HCT116 (cell line): ENCODE results near the gene TIAM1. TPM values are rescaled to one million over a fixed set of nuclear protein-coding genes. Genes with fewer than 3 reads are reported as not detected.

ENCODE experiments used
- ATAC-seq: fragments of 200-7000 bp; cut with Tn5 transposase; 2 replicates; pipeline ENCODE4 v1.9.1; 2020; ENCODE audit warnings: mild to moderate bottlenecking, moderate library complexity
- BruUV-seq: library from RNA; stranded (reverse); fragments of 400-500 nt; replicated peaks from 2 replicates; lab custom pipeline; 2021; lab: Mats Ljungman, UMichigan
- CTCF ChIA-PET: fragments of 300-600 bp; sonication (Branson Sonifier 250); formaldehyde crosslinking; loops from one replicate; lab custom pipeline; 2021; ENCODE audit warnings: antibody characterized with exemption; lab: Charles Lee
- POLR2A ChIA-PET: fragments of 300-600, 350-600 bp; sonication (Branson Sonifier 250); formaldehyde crosslinking; loops from one replicate; lab custom pipeline; 2021; ENCODE audit warnings: antibody characterized with exemption; lab: Charles Lee
- RAD21 ChIA-PET, 2 experiments: fragments of 300-600 bp; sonication (Branson Sonifier 250); formaldehyde crosslinking; loops; one replicate each; lab custom pipeline; 2023; ENCODE audit warnings: low total read pairs in 2 of 2; ENCODE audit not compliant: uncharacterized antibody in 2 of 2, unreplicated experiment in 2 of 2, low non-redundant PET in 1 of 2; lab: Charles Lee
- DNase-seq: peaks from one replicate; pipeline ENCODE4 v3.0.0-alpha.2; 2010; ENCODE audit warnings: low read depth, low spot score
- H2AFZ ChIP-seq: fragments of 200-600 bp; shearing (Covaris generic), sonication (generic); 2 replicates; pipeline ENCODE4 v1.6.1; 2017; ENCODE audit warnings: low read depth, mixed run types, mixed read lengths, antibody characterized with exemption, low read length; ENCODE audit not compliant: poor library complexity, severe bottlenecking
- H3K27ac ChIP-seq: 2 replicates; pipeline ENCODE4 v1.5.1; 2012; ENCODE audit warnings: low read depth, low read length
- H3K27me3 ChIP-seq: fragments of 200-600 bp; sonication (generic); 2 replicates; pipeline ENCODE4 v1.6.1; 2016; ENCODE audit warnings: mixed run types, low read length, mixed read lengths; ENCODE audit not compliant: insufficient read depth
- H3K36me3 ChIP-seq, 2 experiments: fragments of 200-500 bp in 1 of 2; fragments of 200-600 bp in 1 of 2; sonication (Bioruptor generic) in 1 of 2; sonication (generic) in 1 of 2; 2 replicates each; pipeline versions ENCODE4 v1.5.1 to v1.6.1; 2014 to 2016; ENCODE audit warnings: low read length in 2 of 2, inconsistent platforms in 1 of 2, mixed read lengths in 1 of 2, mixed run types in 1 of 2; ENCODE audit not compliant: insufficient read depth in 2 of 2, control insufficient read depth in 1 of 2
- H3K4me1 ChIP-seq, 2 experiments: fragments of 200-600 bp in 1 of 2; sonication (generic) in 1 of 2; 2 replicates each; pipeline versions ENCODE4 v1.5.1 to v1.6.1; 2012 to 2017; ENCODE audit warnings: low read length in 2 of 2, inconsistent platforms in 1 of 2, mild to moderate bottlenecking in 1 of 2, mixed read lengths in 1 of 2, mixed run types in 1 of 2, moderate library complexity in 1 of 2; ENCODE audit not compliant: insufficient read depth in 2 of 2, control insufficient read depth in 1 of 2
- H3K4me2 ChIP-seq: fragments of 200-600 bp; sonication (generic); 2 replicates; pipeline ENCODE4 v1.6.1; 2017; ENCODE audit warnings: mixed run types, low read length, mixed read lengths
- H3K4me3 ChIP-seq, 2 experiments: fragments of 200-600 bp in 1 of 2; sonication (generic) in 1 of 2; replicated peaks in 1 of 2; 2 replicates each; pipeline ENCODE4 v1.5.1; 2011 to 2016; ENCODE audit warnings: low read length in 2 of 2, control low read depth in 1 of 2, low read depth in 1 of 2, mild to moderate bottlenecking in 1 of 2, mixed read lengths in 1 of 2, mixed run types in 1 of 2
- H3K79me2 ChIP-seq: fragments of 200-600 bp; sonication (generic); 2 replicates; pipeline ENCODE4 v1.6.1; 2017; ENCODE audit warnings: mild to moderate bottlenecking, mixed run types, low read length, moderate library complexity, mixed read lengths; ENCODE audit not compliant: insufficient read depth
- H3K9ac ChIP-seq: fragments of 200-600 bp; sonication (generic); 2 replicates; pipeline ENCODE4 v1.6.1; 2016; ENCODE audit warnings: low read length, mixed read lengths
- H3K9me2 ChIP-seq: fragments of 200-600 bp; sonication (generic), shearing (Covaris generic); 2 replicates; pipeline ENCODE4 v1.6.1; 2017; ENCODE audit warnings: mixed run types, mild to moderate bottlenecking, moderate library complexity; ENCODE audit not compliant: insufficient read depth
- H3K9me3 ChIP-seq, 2 experiments: fragments of 200-500 bp in 1 of 2; fragments of 200-600 bp in 1 of 2; sonication (Bioruptor generic) in 1 of 2; sonication (generic) in 1 of 2; 2 replicates each; pipeline ENCODE4 v1.6.1; 2014 to 2017; ENCODE audit warnings: low read length in 2 of 2, mixed read lengths in 2 of 2, inconsistent platforms in 1 of 2, low read depth in 1 of 2, mild to moderate bottlenecking in 1 of 2, mixed run types in 1 of 2, moderate library complexity in 1 of 2; ENCODE audit not compliant: control insufficient read depth in 1 of 2, insufficient read depth in 1 of 2
- H4K20me1 ChIP-seq: fragments of 200-600 bp; sonication (generic), shearing (Covaris generic); 2 replicates; pipeline ENCODE4 v1.6.1; 2017; ENCODE audit warnings: mixed run types, mild to moderate bottlenecking, moderate library complexity; ENCODE audit not compliant: insufficient read depth
- CTCF ChIP-seq, 3 experiments: fragments of 200-600 bp in 1 of 3; sonication (generic) in 1 of 3; IDR thresholded peaks in 2 of 3; conservative IDR thresholded peaks in 1 of 3; 2 replicates each; pipeline ENCODE4 v1.5.1; 2012 to 2017; ENCODE audit warnings: low read depth in 2 of 3, low read length in 2 of 3, antibody characterized with exemption in 1 of 3, borderline replicate concordance in 1 of 3, control low read depth in 1 of 3, mild to moderate bottlenecking in 1 of 3, mixed read lengths in 1 of 3, mixed run types in 1 of 3, moderate library complexity in 1 of 3; ENCODE audit not compliant: insufficient read depth in 1 of 3
- EGR1 ChIP-seq: IDR thresholded peaks from 2 replicates; pipeline ENCODE4 v1.6.1; 2012; ENCODE audit warnings: low read depth
- ELF1 ChIP-seq: IDR thresholded peaks from 2 replicates; pipeline ENCODE4 v1.6.1; 2012; ENCODE audit warnings: low read depth, borderline replicate concordance
- FOSL1 ChIP-seq: IDR thresholded peaks from 2 replicates; pipeline ENCODE4 v1.6.1; 2012; ENCODE audit warnings: low read depth
- JUND ChIP-seq: IDR thresholded peaks from 2 replicates; pipeline ENCODE4 v1.6.1; 2012
- MAX ChIP-seq: IDR thresholded peaks from 2 replicates; pipeline ENCODE4 v1.6.1; 2012
- POLR2A ChIP-seq: IDR thresholded peaks from 2 replicates; pipeline ENCODE4 v1.7.0; 2011; ENCODE audit warnings: borderline replicate concordance; ENCODE audit not compliant: insufficient read depth, insufficient read length; ENCODE audit errors: extremely low read depth
- REST ChIP-seq: IDR thresholded peaks from 2 replicates; pipeline ENCODE4 v1.6.1; 2012; ENCODE audit warnings: low read depth
- TCF7L2 ChIP-seq: IDR thresholded peaks from 2 replicates; pipeline ENCODE4 v1.7.0; 2011; ENCODE audit warnings: borderline replicate concordance, inconsistent platforms; ENCODE audit not compliant: insufficient read depth, insufficient read length; ENCODE audit errors: extremely low read depth
- YY1 ChIP-seq: IDR thresholded peaks from 2 replicates; pipeline ENCODE4 v1.6.1; 2011; ENCODE audit warnings: low read length, low read depth, moderate library complexity, mild to moderate bottlenecking; ENCODE audit not compliant: insufficient replicate concordance; ENCODE audit errors: extremely low read depth
- intact Hi-C: fragments of 100-400 bp; cut with micrococcal nuclease; formaldehyde crosslinking; loops from 2 replicates; pipeline ENCODE4 v1.10.0; 2022
- total RNA-seq: library from RNA; stranded (reverse); gene quantifications from one replicate; pipeline ENCODE4 v1.2.1, GENCODE V29; 2021; ENCODE audit not compliant: unreplicated experiment

The TIAM1 gene
- total RNA-seq, 1 experiment from 2014 or later = 47.8 TPM

DNA sequence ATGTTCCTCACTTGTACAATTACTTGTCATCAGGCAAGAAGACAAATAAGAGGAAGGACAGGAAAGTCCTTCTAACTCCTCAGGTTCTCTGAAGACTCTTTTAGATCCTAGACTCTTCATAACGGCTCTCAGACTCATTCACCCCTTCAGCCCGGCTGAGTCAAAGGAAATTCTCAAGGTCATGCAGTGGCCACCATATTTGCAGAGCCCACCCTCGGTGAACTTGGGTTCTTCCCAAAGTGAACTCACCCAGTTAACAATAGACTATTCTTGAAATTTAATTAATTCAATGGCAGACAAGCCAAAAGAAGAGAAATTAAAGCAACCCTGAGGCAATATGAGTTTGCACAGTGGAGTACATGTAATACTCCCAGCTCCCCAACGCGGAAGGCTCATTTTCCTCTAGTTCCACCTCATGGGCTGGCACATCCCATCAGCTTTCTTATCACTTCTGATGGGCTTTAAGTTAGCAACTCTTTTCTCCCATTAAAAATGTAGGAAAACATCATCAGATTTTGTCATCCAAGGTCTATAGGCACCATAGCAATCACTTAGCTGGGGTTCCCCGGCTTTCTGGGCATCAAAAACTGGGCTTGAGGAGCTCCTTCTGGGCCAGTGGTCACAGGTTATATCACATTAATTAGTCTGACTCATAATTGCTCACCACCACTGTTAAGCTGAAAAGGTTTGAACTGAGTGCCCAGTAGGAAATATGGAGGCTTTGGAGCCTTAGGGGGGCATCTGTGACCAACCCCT lies 27.8 kb upstream of the TIAM1 start:
- TSS peak; percentile 36 for BruUV-seq
- Histone ChIP-seq H3K4me2 (peak overlapping the region; percentile 60), H3K9ac (no peak overlapping the region), H3K27ac (peak overlapping the region; percentile 60), H3K79me2 (0 out of 2 replicates have a peak, but pooled peaks cover 2% of the 10 kb centered on the region), H3K4me1 (peaks cover 71 to 75% of the 10 kb centered on the region in 2 experiments), H2AFZ (no peak overlapping the region), H4K20me1 (no peaks in the 10 kb centered on the region), H3K36me3 (no peaks in the 10 kb centered on the region), H3K27me3 (no peaks in the 10 kb centered on the region), H3K4me3 (no peak overlapping the region), H3K9me3 (no peaks in the 10 kb centered on the region), H3K9me2 (no peaks in the 10 kb centered on the region)
- DNase-seq (peak; percentile 58), ATAC-seq (peak; percentile 79)
- CTCF ChIA-PET = interaction anchor here (0.8 to 1.5 kb wide), 2 partner anchors 18 to 87 kb away, joined by 4 to 6 read pairs; no protein-coding TSS in a partner anchor
- POLR2A ChIA-PET = interaction anchor here (1.1 to 2.8 kb wide), 4 partner anchors 9 to 47 kb away, joined by 3 to 15 read pairs (median 6); no protein-coding TSS in a partner anchor
- RAD21 ChIA-PET = interaction anchor here in 1 of 2 experiments (1.1 kb wide), 1 partner anchor 88 kb away, joined by 3 read pairs; no protein-coding TSS in a partner anchor
- intact Hi-C loops = no loop called here
- TF ChIP-seq JUND (no peak), YY1 (peak; percentile 15), TCF7L2 (peak; percentile 49)

DNA sequence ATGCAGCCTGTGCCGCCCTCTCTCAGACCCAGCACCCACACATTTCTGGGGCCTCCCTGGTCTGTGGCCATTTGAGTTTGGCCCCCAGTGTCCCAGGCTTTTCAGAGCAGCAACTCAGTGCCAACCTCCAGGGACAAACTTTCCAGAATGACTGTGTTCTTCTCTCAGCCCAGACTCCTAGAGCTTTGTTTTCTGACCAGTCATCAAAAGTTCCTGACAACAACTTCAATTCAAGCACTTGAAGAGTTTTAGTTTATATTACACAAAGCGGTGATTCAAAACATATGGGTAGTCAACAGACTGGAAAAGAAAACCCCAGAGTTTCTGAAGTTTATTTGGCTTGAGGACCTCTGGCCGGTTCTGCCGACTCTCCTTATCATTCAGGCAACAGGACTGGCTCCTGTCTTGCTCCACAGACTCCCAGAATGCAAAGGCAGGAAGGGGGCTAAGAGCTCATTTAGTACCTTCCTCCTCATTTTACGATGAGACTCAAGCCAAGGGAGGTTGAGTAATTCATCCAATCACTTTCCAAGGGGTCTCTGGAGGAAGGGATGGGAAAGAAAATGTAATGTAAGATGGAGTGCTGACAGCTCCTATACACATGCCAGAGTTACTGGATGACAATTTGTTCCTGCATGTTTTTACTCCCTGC lies 27.0 kb upstream of the TIAM1 start:
- BruUV-seq = no TSS peak
- Histone ChIP-seq H3K27me3 (no peaks in the 10 kb centered on the region), H3K27ac (peak overlapping the region; percentile 4), H3K9ac (no peak overlapping the region), H3K9me3 (no peaks in the 10 kb centered on the region), H4K20me1 (no peaks in the 10 kb centered on the region), H2AFZ (no peak overlapping the region), H3K9me2 (no peaks in the 10 kb centered on the region), H3K4me3 (no peak overlapping the region), H3K4me1 (peaks cover 77 to 83% of the 10 kb centered on the region in 2 experiments), H3K4me2 (peak overlapping the region; percentile 60; the same call in 1 of the 2 replicates), H3K36me3 (no peaks in the 10 kb centered on the region), H3K79me2 (no peaks in the 10 kb centered on the region)
- ChIA-PET POLR2A (interaction anchor here (2.8 kb wide), 1 partner anchor 17 kb away, joined by 15 read pairs; no protein-coding TSS in a partner anchor), RAD21 (no interaction called here), CTCF (no interaction called here)
- intact Hi-C loops = no loop called here
- no peak for ATAC-seq
- DNase-seq = no peak
- TF ChIP-seq EGR1 = no peak
- TF ChIP-seq MAX = no peak
- TF ChIP-seq REST = no peak
- no peak for TF ChIP-seq ELF1
- no peak for TF ChIP-seq POLR2A
- TF ChIP-seq FOSL1 = no peak
- TF ChIP-seq CTCF (IDR thresholded peaks at IDR 0.05 in 2 of 3, conservative IDR thresholded peaks at IDR 0.05 in 1 of 3; ENCODE audit: borderline replicate concordance in 1 of 3, insufficient read depth in 1 of 3, low read depth in 2 of 3, low read length in 2 of 3) = no peak
